Activated CD8-positive, alpha-beta memory T cell treated with anti-CD3 and anti-CD28 coated beads, Interleukin-2, amount 10 ng/mL, durations not matched to agents 7 days and 5 days (primary cell): ENCODE measurements around the gene SLC2A9. TPM values are rescaled to one million over a fixed set of nuclear protein-coding genes. Genes with fewer than 3 reads are reported as not detected.

Source experiments
- ATAC-seq: fragments of 150-1000 bp; cut with Tn5 transposase; one replicate; pipeline ENCODE4 v1.10.0; 2021; ENCODE audit warnings: moderate library complexity
- CTCF ChIA-PET: fragments of 350-600 bp; sonication (Branson Sonifier 250); formaldehyde crosslinking; loops from one replicate; lab custom pipeline; 2021; ENCODE audit warnings: antibody characterized with exemption; lab: Charles Lee
- DNase-seq: peaks from one replicate; pipeline ENCODE4 v3.0.0-alpha.2; 2020
- H3K27ac Mint-ChIP-seq: one replicate; pipeline ENCODE4 v1.8.0; 2021; ENCODE audit warnings: mild to moderate bottlenecking, mixed read lengths
- H3K27me3 Mint-ChIP-seq: one replicate; pipeline ENCODE4 v1.8.0; 2021; ENCODE audit warnings: mixed read lengths
- H3K36me3 Mint-ChIP-seq: one replicate; pipeline ENCODE4 v1.8.0; 2021; ENCODE audit warnings: mild to moderate bottlenecking, mixed read lengths
- H3K4me1 Mint-ChIP-seq: one replicate; pipeline ENCODE4 v1.8.0; 2021; ENCODE audit warnings: mixed read lengths
- H3K4me3 Mint-ChIP-seq: one replicate; pipeline ENCODE4 v1.8.0; 2021; ENCODE audit warnings: mild to moderate bottlenecking, moderate library complexity, mixed read lengths
- H3K9me3 Mint-ChIP-seq: one replicate; pipeline ENCODE4 v1.8.0; 2022; ENCODE audit warnings: low read depth, mixed read lengths
- total RNA-seq, 2 experiments: library from RNA; stranded (reverse); gene quantifications; one replicate each; pipeline ENCODE4 v1.2.3, GENCODE V29; 2021

SLC2A9 gene
- total RNA-seq, 2 experiments from 2014 or later: 1.4 to 3.8 TPM

- Mint-ChIP-seq H3K27ac (no peak overlapping the region), H3K36me3 (no peaks in the 10 kb centered on the region), H3K4me1 (peaks cover 11% of the 10 kb centered on the region), H3K4me3 (no peak overlapping the region), H3K27me3 (peaks cover 6% of the 10 kb centered on the region), H3K9me3 (no peaks in the 10 kb centered on the region)
- no peak for DNase-seq
- ATAC-seq: no peak
- CTCF ChIA-PET: no interaction called here
Measured at GRCh38 chr4:9932771-9933170, 88.5 kb downstream of the SLC2A9 start.

- no peak overlapping the region for H3K27ac Mint-ChIP-seq
- H3K4me1 Mint-ChIP-seq: no peaks in the 10 kb centered on the region
- DNase-seq: no peak
- H3K36me3 Mint-ChIP-seq: no peaks in the 10 kb centered on the region
- CTCF ChIA-PET: no interaction called here
- peaks cover 6% of the 10 kb centered on the region for H3K27me3 Mint-ChIP-seq
- no peaks in the 10 kb centered on the region for H3K9me3 Mint-ChIP-seq
- no peak overlapping the region for H3K4me3 Mint-ChIP-seq
- ATAC-seq: no peak
Measured at GRCh38 chr4:9931146-9931545, 90.2 kb downstream of the SLC2A9 start.

- CTCF ChIA-PET: no interaction called here
- Mint-ChIP-seq H3K9me3 (no peaks in the 10 kb centered on the region), H3K27me3 (peaks cover 6% of the 10 kb centered on the region), H3K27ac (no peak overlapping the region), H3K36me3 (no peaks in the 10 kb centered on the region), H3K4me3 (no peak overlapping the region), H3K4me1 (no peaks in the 10 kb centered on the region)
- ATAC-seq (no peak), DNase-seq (no peak)
Measured at GRCh38 chr4:9929111-9929510, 92.2 kb downstream of the SLC2A9 start.

GRCh38 chr4:9927341-9928007 is 93.8 kb downstream of the SLC2A9 start:
- H3K36me3 Mint-ChIP-seq: no peaks in the 10 kb centered on the region
- H3K9me3 Mint-ChIP-seq: no peaks in the 10 kb centered on the region
- ATAC-seq: no peak
- CTCF ChIA-PET: interaction anchor here (1.6 kb wide), 1 partner anchor 88 kb away, joined by 3 read pairs; no protein-coding TSS in a partner anchor
- no peak overlapping the region for H3K4me3 Mint-ChIP-seq
- DNase-seq: no peak
- no peak overlapping the region for H3K27ac Mint-ChIP-seq
- H3K4me1 Mint-ChIP-seq: no peaks in the 10 kb centered on the region
- peaks cover 6% of the 10 kb centered on the region for H3K27me3 Mint-ChIP-seq

GRCh38 chr4:9926586-9926985 is 94.7 kb downstream of the SLC2A9 start:
- Mint-ChIP-seq H3K4me3 (no peak overlapping the region), H3K4me1 (no peaks in the 10 kb centered on the region), H3K36me3 (no peaks in the 10 kb centered on the region), H3K9me3 (no peaks in the 10 kb centered on the region), H3K27me3 (peaks cover 6% of the 10 kb centered on the region), H3K27ac (no peak overlapping the region)
- CTCF ChIA-PET: interaction anchor here (1.6 kb wide), 1 partner anchor 89 kb away, joined by 3 read pairs; no protein-coding TSS in a partner anchor
- no peak for ATAC-seq
- DNase-seq: no peak

- H3K36me3 Mint-ChIP-seq: no peaks in the 10 kb centered on the region
- H3K4me1 Mint-ChIP-seq: no peaks in the 10 kb centered on the region
- no peak overlapping the region for H3K27ac Mint-ChIP-seq
- no peak overlapping the region for H3K4me3 Mint-ChIP-seq
- no peaks in the 10 kb centered on the region for H3K9me3 Mint-ChIP-seq
- CTCF ChIA-PET: no interaction called here
- DNase-seq (no peak), ATAC-seq (no peak)
- peaks cover 6% of the 10 kb centered on the region for H3K27me3 Mint-ChIP-seq
Measured at GRCh38 chr4:9925750-9926439, 95.4 kb downstream of the SLC2A9 start.

- H3K4me1 Mint-ChIP-seq: no peaks in the 10 kb centered on the region
- H3K9me3 Mint-ChIP-seq: no peaks in the 10 kb centered on the region
- no peak for ATAC-seq
- DNase-seq: no peak
- no peak overlapping the region for H3K4me3 Mint-ChIP-seq
- H3K36me3 Mint-ChIP-seq: no peaks in the 10 kb centered on the region
- peaks cover 4% of the 10 kb centered on the region for H3K27me3 Mint-ChIP-seq
- CTCF ChIA-PET: no interaction called here
- no peak overlapping the region for H3K27ac Mint-ChIP-seq
Measured at GRCh38 chr4:9924750-9925149, 96.5 kb downstream of the SLC2A9 start.

- H3K36me3 Mint-ChIP-seq: no peaks in the 10 kb centered on the region
- no peak for ATAC-seq
- no peak overlapping the region for H3K4me3 Mint-ChIP-seq
- H3K27me3 Mint-ChIP-seq: no peaks in the 10 kb centered on the region
- no peaks in the 10 kb centered on the region for H3K9me3 Mint-ChIP-seq
- DNase-seq: no peak
- CTCF ChIA-PET: no interaction called here
- no peaks in the 10 kb centered on the region for H3K4me1 Mint-ChIP-seq
- H3K27ac Mint-ChIP-seq: no peak overlapping the region
Measured at GRCh38 chr4:9923195-9923812, 98.0 kb downstream of the SLC2A9 start.

- DNase-seq: no peak
- Mint-ChIP-seq H3K9me3 (no peaks in the 10 kb centered on the region), H3K27ac (no peak overlapping the region), H3K27me3 (no peaks in the 10 kb centered on the region), H3K36me3 (no peaks in the 10 kb centered on the region), H3K4me3 (no peak overlapping the region), H3K4me1 (no peaks in the 10 kb centered on the region)
- CTCF ChIA-PET: interaction anchor here (1.7 kb wide), 1 partner anchor 92 kb away, joined by 3 read pairs; no protein-coding TSS in a partner anchor
- ATAC-seq: no peak
Measured at GRCh38 chr4:9921326-9921725, 100.0 kb downstream of the SLC2A9 start.

- DNase-seq (no peak), ATAC-seq (no peak)
- no peaks in the 10 kb centered on the region for H3K9me3 Mint-ChIP-seq
- CTCF ChIA-PET: interaction anchor here (0.7 kb wide), 1 partner anchor 406 kb away, joined by 3 read pairs; no protein-coding TSS in a partner anchor
- H3K27ac Mint-ChIP-seq: no peak overlapping the region
- no peaks in the 10 kb centered on the region for H3K4me1 Mint-ChIP-seq
- H3K4me3 Mint-ChIP-seq: no peak overlapping the region
- no peaks in the 10 kb centered on the region for H3K36me3 Mint-ChIP-seq
- no peaks in the 10 kb centered on the region for H3K27me3 Mint-ChIP-seq
Measured at GRCh38 chr4:9920029-9920428, 101.3 kb downstream of the SLC2A9 start.

- no peak overlapping the region for H3K27ac Mint-ChIP-seq
- DNase-seq: no peak
- H3K36me3 Mint-ChIP-seq: no peaks in the 10 kb centered on the region
- H3K9me3 Mint-ChIP-seq: no peaks in the 10 kb centered on the region
- no peaks in the 10 kb centered on the region for H3K27me3 Mint-ChIP-seq
- CTCF ChIA-PET: interaction anchor here (0.7 kb wide), 1 partner anchor 407 kb away, joined by 3 read pairs; no protein-coding TSS in a partner anchor
- ATAC-seq: no peak
- H3K4me3 Mint-ChIP-seq: no peak overlapping the region
- H3K4me1 Mint-ChIP-seq: no peaks in the 10 kb centered on the region
Measured at GRCh38 chr4:9919047-9919446, 102.2 kb downstream of the SLC2A9 start.

GRCh38 chr4:9918484-9918883 is 102.8 kb downstream of the SLC2A9 start:
- H3K4me3 Mint-ChIP-seq: no peak overlapping the region
- CTCF ChIA-PET: no interaction called here
- DNase-seq (no peak), ATAC-seq (no peak)
- peaks cover 4% of the 10 kb centered on the region for H3K27me3 Mint-ChIP-seq
- no peaks in the 10 kb centered on the region for H3K36me3 Mint-ChIP-seq
- no peaks in the 10 kb centered on the region for H3K4me1 Mint-ChIP-seq
- no peaks in the 10 kb centered on the region for H3K9me3 Mint-ChIP-seq
- H3K27ac Mint-ChIP-seq: no peak overlapping the region

GRCh38 chr4:9916937-9917336 is 104.4 kb downstream of the SLC2A9 start:
- H3K36me3 Mint-ChIP-seq: no peaks in the 10 kb centered on the region
- no peak overlapping the region for H3K4me3 Mint-ChIP-seq
- no peaks in the 10 kb centered on the region for H3K4me1 Mint-ChIP-seq
- DNase-seq (no peak), ATAC-seq (no peak)
- no peak overlapping the region for H3K27ac Mint-ChIP-seq
- H3K27me3 Mint-ChIP-seq: peaks cover 4% of the 10 kb centered on the region
- no peaks in the 10 kb centered on the region for H3K9me3 Mint-ChIP-seq
- CTCF ChIA-PET: interaction anchor here (0.7 kb wide), 2 partner anchors 94 to 97 kb away, joined by 3 read pairs; no protein-coding TSS in a partner anchor
